Measurements from ENCODE around the gene LRATD1.

LRATD1 gene

GRCh38 chr2:14616950-14617349, 15.6 kb upstream of the LRATD1 start:
- no peak overlapping the region for H3K9ac ChIP-seq (ENCODE audit: low read depth, low read length, poor library complexity, severe bottlenecking)
- H3K36me3 ChIP-seq (ENCODE audit: insufficient read depth, low read length), result no peaks in the 10 kb centered on the region
- no peak overlapping the region for H2AFZ ChIP-seq (ENCODE audit: low read length)
- H3K9me3 ChIP-seq (ENCODE audit: insufficient read depth, low read depth, low read length), result no peaks in the 10 kb centered on the region
- no peak for TF ChIP-seq CTCF (conservative IDR thresholded peaks at IDR 0.05; ENCODE audit: low read length)
- TF ChIP-seq EZH2phosphoT487 (IDR thresholded peaks at IDR 0.05; ENCODE audit: borderline replicate concordance), result no peak
- H3K27me3 ChIP-seq (ENCODE audit: insufficient read depth, low read length, poor library complexity, severe bottlenecking), result no peaks in the 10 kb centered on the region
- H3K4me3 ChIP-seq (ENCODE audit: low read length, poor library complexity, severe bottlenecking), result no peak overlapping the region
- no peaks in the 10 kb centered on the region for H3K79me2 ChIP-seq (ENCODE audit: insufficient read depth, low read length)
- H3K4me2 ChIP-seq (ENCODE audit: low read depth, low read length, poor library complexity, severe bottlenecking), result no peak overlapping the region
- H4K20me1 ChIP-seq (ENCODE audit: insufficient read depth, low read length, poor library complexity, severe bottlenecking), result no peaks in the 10 kb centered on the region
- H3F3A ChIP-seq (ENCODE audit: low read depth), result no peaks in the 10 kb centered on the region
- H3K4me1 ChIP-seq (ENCODE audit: insufficient read depth, low read length, poor library complexity, severe bottlenecking), result no peaks in the 10 kb centered on the region
- no peaks in the 10 kb centered on the region for H3K9me2 ChIP-seq (replicated peaks; ENCODE audit: low read depth, low read length)

DNA sequence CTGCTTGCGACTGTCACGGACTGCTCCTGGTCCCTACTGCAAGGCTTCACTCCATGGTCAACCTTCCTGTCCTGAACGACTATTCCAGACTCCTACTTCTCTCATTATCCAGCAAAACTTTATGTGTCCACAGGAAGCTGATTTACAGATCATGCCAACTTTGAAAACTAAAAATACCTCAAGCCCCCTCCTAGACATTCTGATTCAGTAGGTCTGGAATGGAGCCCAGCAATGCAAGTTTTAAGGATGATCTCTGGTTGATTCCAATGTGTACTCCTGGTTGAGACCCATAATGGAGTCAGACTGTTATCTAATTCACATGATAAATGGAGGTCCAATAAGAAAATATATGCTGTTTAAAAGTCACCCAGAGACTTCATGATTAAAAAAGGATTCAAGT, 13.1 kb upstream of the LRATD1 start:
- no peaks in the 10 kb centered on the region for H3K36me3 ChIP-seq (ENCODE audit: insufficient read depth, low read length)

DNA sequence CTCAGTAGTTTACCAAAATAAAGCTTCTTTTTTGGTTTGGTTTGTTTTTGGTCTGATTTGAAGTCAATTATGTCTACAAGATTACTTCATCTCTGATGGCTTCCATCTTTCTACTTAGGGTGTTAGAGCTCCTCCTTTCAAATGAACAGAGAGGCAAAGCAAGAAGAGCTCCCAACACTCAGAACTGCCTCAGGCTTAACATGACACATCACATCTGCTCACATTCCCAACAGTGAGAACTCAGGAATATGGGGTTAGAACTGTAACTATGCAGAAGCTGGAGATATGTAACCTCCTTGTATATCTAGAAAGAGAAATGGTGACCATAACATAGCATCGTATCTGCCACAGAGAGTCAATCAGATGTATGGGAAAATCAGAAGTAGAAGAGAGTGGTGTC, 11.4 kb upstream of the LRATD1 start:
- Histone ChIP-seq H2AFZ (ENCODE audit: low read length) (no peak overlapping the region), H3K9me2 (replicated peaks; ENCODE audit: low read depth, low read length) (no peaks in the 10 kb centered on the region), H3K4me3 (ENCODE audit: low read length, poor library complexity, severe bottlenecking) (no peak overlapping the region), H3K27me3 (ENCODE audit: insufficient read depth, low read length, poor library complexity, severe bottlenecking) (no peaks in the 10 kb centered on the region), H3K36me3 (ENCODE audit: insufficient read depth, low read length) (no peaks in the 10 kb centered on the region), H3K4me1 (ENCODE audit: insufficient read depth, low read length, poor library complexity, severe bottlenecking) (no peaks in the 10 kb centered on the region), H3F3A (ENCODE audit: low read depth) (no peaks in the 10 kb centered on the region), H4K20me1 (ENCODE audit: insufficient read depth, low read length, poor library complexity, severe bottlenecking) (no peaks in the 10 kb centered on the region), H3K9ac (ENCODE audit: low read depth, low read length, poor library complexity, severe bottlenecking) (no peak overlapping the region), H3K4me2 (ENCODE audit: low read depth, low read length, poor library complexity, severe bottlenecking) (no peak overlapping the region), H3K9me3 (ENCODE audit: insufficient read depth, low read depth, low read length) (no peaks in the 10 kb centered on the region), H3K79me2 (ENCODE audit: insufficient read depth, low read length) (no peaks in the 10 kb centered on the region)
- TF ChIP-seq EZH2phosphoT487 (IDR thresholded peaks at IDR 0.05; ENCODE audit: borderline replicate concordance) (no peak), CTCF (conservative IDR thresholded peaks at IDR 0.05; ENCODE audit: low read length) (no peak)

More for the DNA sequence above, 13.1 kb upstream of the LRATD1 start:
- Histone ChIP-seq H3K4me1 (ENCODE audit: insufficient read depth, low read length, poor library complexity, severe bottlenecking) (no peaks in the 10 kb centered on the region), H3K4me3 (ENCODE audit: low read length, poor library complexity, severe bottlenecking) (no peak overlapping the region), H3K27me3 (ENCODE audit: insufficient read depth, low read length, poor library complexity, severe bottlenecking) (no peaks in the 10 kb centered on the region), H3K4me2 (ENCODE audit: low read depth, low read length, poor library complexity, severe bottlenecking) (no peak overlapping the region), H3K9ac (ENCODE audit: low read depth, low read length, poor library complexity, severe bottlenecking) (no peak overlapping the region), H3K79me2 (ENCODE audit: insufficient read depth, low read length) (no peaks in the 10 kb centered on the region), H3F3A (ENCODE audit: low read depth) (no peaks in the 10 kb centered on the region), H2AFZ (ENCODE audit: low read length) (no peak overlapping the region), H3K9me2 (replicated peaks; ENCODE audit: low read depth, low read length) (no peaks in the 10 kb centered on the region), H4K20me1 (ENCODE audit: insufficient read depth, low read length, poor library complexity, severe bottlenecking) (no peaks in the 10 kb centered on the region), H3K9me3 (ENCODE audit: insufficient read depth, low read depth, low read length) (no peaks in the 10 kb centered on the region)
- TF ChIP-seq EZH2phosphoT487 (IDR thresholded peaks at IDR 0.05; ENCODE audit: borderline replicate concordance), result no peak
- no peak for TF ChIP-seq CTCF (conservative IDR thresholded peaks at IDR 0.05; ENCODE audit: low read length)

Data from Loucy (cell line).